SK-N-SH (cell line): ENCODE data around the gene HMGN2. TPM values are rescaled to one million over a fixed set of nuclear protein-coding genes. Genes with fewer than 3 reads are reported as not detected.

Source experiments
- CTCF ChIA-PET: fragments of 300-600, 350-600 bp; formaldehyde crosslinking; extraction: SDS; loops from one replicate; lab custom pipeline; 2021; lab: Yijun Ruan, JAX
- POLR2A ChIA-PET: fragments of 350-600 bp; sonication (Branson Sonifier 250); formaldehyde crosslinking; extraction: SDS; loops from one replicate; lab custom pipeline; 2020; ENCODE audit warnings: antibody characterized with exemption, inconsistent platforms; lab: Yijun Ruan, JAX
- DNase-seq: peaks from one replicate; pipeline ENCODE4 v3.0.0; 2012
- H2AFZ ChIP-seq: fragments of 200-600 bp; sonication (generic); 2 replicates; pipeline ENCODE4 v1.8.1; 2016; ENCODE audit warnings: antibody characterized with exemption, mild to moderate bottlenecking, low read depth
- H3F3A ChIP-seq: fragments of 200-600 bp; sonication (generic); replicated peaks from 2 replicates; pipeline ENCODE3; 2016; ENCODE audit warnings: antibody characterized with exemption, mild to moderate bottlenecking; ENCODE audit not compliant: insufficient read depth
- H3K27ac ChIP-seq, 2 experiments: fragments of 200-500 bp in 1 of 2; fragments of 200-600 bp in 1 of 2; sonication (Bioruptor generic) in 1 of 2; sonication (generic), shearing (Covaris generic) in 1 of 2; 2 replicates each; pipeline versions ENCODE4 v1.5.1 to v1.6.1; 2014 to 2016; ENCODE audit warnings: low read depth in 2 of 2, inconsistent platforms in 1 of 2, low read length in 1 of 2, mild to moderate bottlenecking in 1 of 2, mixed read lengths in 1 of 2
- H3K27me3 ChIP-seq: fragments of 200-600 bp; sonication (generic), shearing (Covaris generic); 2 replicates; pipeline ENCODE4 v1.6.1; 2016; ENCODE audit warnings: mixed run types; ENCODE audit not compliant: insufficient read depth
- H3K36me3 ChIP-seq, 2 experiments: fragments of 200-500 bp in 1 of 2; fragments of 200-600 bp in 1 of 2; sonication (Bioruptor generic) in 1 of 2; sonication (generic) in 1 of 2; replicated peaks in 1 of 2; 2 replicates each; pipeline versions ENCODE3 to v1.5.1; 2014 to 2016; ENCODE audit warnings: low read length in 1 of 2, mild to moderate bottlenecking in 1 of 2; ENCODE audit not compliant: insufficient read depth in 2 of 2, control insufficient read depth in 1 of 2
- H3K4me1 ChIP-seq, 2 experiments: fragments of 200-500 bp in 1 of 2; fragments of 200-600 bp in 1 of 2; sonication (Bioruptor generic) in 1 of 2; sonication (generic), shearing (Covaris generic) in 1 of 2; 2 replicates each; pipeline versions ENCODE4 v1.5.1 to v1.6.1; 2014 to 2016; ENCODE audit warnings: low read depth in 1 of 2, low read length in 1 of 2, mixed run types in 1 of 2; ENCODE audit not compliant: insufficient read depth in 2 of 2, control insufficient read depth in 1 of 2
- H3K4me2 ChIP-seq: fragments of 200-600 bp; sonication (generic), shearing (Covaris generic); 2 replicates; pipeline ENCODE4 v1.6.1; 2017; ENCODE audit warnings: mixed run types
- H3K4me3 ChIP-seq, 2 experiments: fragments of 200-500 bp in 1 of 2; fragments of 200-600 bp in 1 of 2; sonication (Bioruptor generic) in 1 of 2; sonication (generic), shearing (Covaris generic) in 1 of 2; 2 replicates each; pipeline versions ENCODE4 v1.5.1 to v1.8.1; 2014 to 2016; ENCODE audit warnings: low read depth in 2 of 2, inconsistent platforms in 1 of 2, low read length in 1 of 2, mild to moderate bottlenecking in 1 of 2, mixed read lengths in 1 of 2, moderate library complexity in 1 of 2
- H3K79me2 ChIP-seq: fragments of 200-600 bp; sonication (generic); 2 replicates; pipeline ENCODE4 v1.8.1; 2017; ENCODE audit warnings: mild to moderate bottlenecking; ENCODE audit not compliant: insufficient read depth
- H3K9ac ChIP-seq: fragments of 200-600 bp; sonication (generic); 2 replicates; pipeline ENCODE4 v1.6.1; 2017; ENCODE audit warnings: mixed run types
- H3K9me2 ChIP-seq: fragments of 200-600 bp; sonication (generic); 2 replicates; pipeline ENCODE4 v1.6.1; 2017; ENCODE audit warnings: mixed run types
- H3K9me3 ChIP-seq: fragments of 200-600 bp; sonication (generic); 2 replicates; pipeline ENCODE4 v1.6.1; 2017; ENCODE audit warnings: mixed run types, mild to moderate bottlenecking, moderate library complexity
- H4K20me1 ChIP-seq: fragments of 200-600 bp; sonication (generic); 2 replicates; pipeline ENCODE4 v1.6.1; 2017; ENCODE audit warnings: mild to moderate bottlenecking, mixed run types; ENCODE audit not compliant: insufficient read depth
- FOXM1 ChIP-seq: IDR thresholded peaks from 2 replicates; pipeline ENCODE4 v1.4.0; 2012; ENCODE audit warnings: low read depth, mild to moderate bottlenecking
- MEF2A ChIP-seq: IDR thresholded peaks from 2 replicates; pipeline ENCODE4 v1.4.0; 2012; ENCODE audit warnings: low read depth, borderline replicate concordance
- NFIC ChIP-seq: IDR thresholded peaks from 2 replicates; pipeline ENCODE4 v1.4.0; 2012; ENCODE audit warnings: borderline replicate concordance
- POLR2AphosphoS5 ChIP-seq: IDR thresholded peaks from 2 replicates; pipeline ENCODE4 v1.6.1; 2012; ENCODE audit warnings: low read depth, low read length
- RAD21 ChIP-seq: IDR thresholded peaks from 2 replicates; pipeline ENCODE4 v1.6.1; 2012; ENCODE audit warnings: mild to moderate bottlenecking, low read length
- REST ChIP-seq: IDR thresholded peaks from 2 replicates; pipeline ENCODE4 v1.6.1; 2012; ENCODE audit warnings: mild to moderate bottlenecking, low read depth, low read length, moderate library complexity
- RXRA ChIP-seq: IDR thresholded peaks from 2 replicates; pipeline ENCODE4 v1.4.0; 2012; ENCODE audit warnings: low read depth, mild to moderate bottlenecking, borderline replicate concordance
- TAF1 ChIP-seq: IDR thresholded peaks from 2 replicates; pipeline ENCODE4 v1.6.1; 2012; ENCODE audit warnings: low read depth, mild to moderate bottlenecking, low read length, moderate library complexity, borderline replicate concordance
- USF1 ChIP-seq: IDR thresholded peaks from 2 replicates; pipeline ENCODE4 v1.4.0; 2012; ENCODE audit warnings: low read depth, borderline replicate concordance
- USF2 ChIP-seq: fragments of 150-350 bp; IDR thresholded peaks from 2 replicates; pipeline ENCODE4 v1.6.1; 2017; ENCODE audit warnings: antibody characterized with exemption, low read length, low read depth, borderline replicate concordance
- YY1 ChIP-seq: IDR thresholded peaks from 2 replicates; pipeline ENCODE4 v1.4.0; 2012; ENCODE audit warnings: low read depth, mild to moderate bottlenecking
- WGBS: methylation state at CpG from one replicate; pipeline ENCODE4 v1.1.6; 2017; ENCODE audit warnings: low lambda C conversion rate; 5-methylcytosine and 5-hydroxymethylcytosine counted together
- polyA plus RNA-seq, 3 experiments: library from polyadenylated mRNA; depleted of rRNA; stranded (reverse); fragments of >200 nt; gene quantifications; 2 replicates each; pipeline ENCODE4 v1.2.3, GENCODE V29; 2012

The HMGN2 gene
- 343 and 644 TPM in 2 replicates for polyA plus RNA-seq (2012; rRNA removed)
- polyA plus RNA-seq (2012; cell fraction: cytosol; rRNA removed): 624 and 653 TPM in 2 replicates
- polyA plus RNA-seq (2012; cell fraction: nucleus; rRNA removed): 304 and 357 TPM in 2 replicates

- H2AFZ ChIP-seq: no peak within 1 kb of the TSS
- peak within 1 kb of the TSS; percentile 100 for H3K9ac ChIP-seq
- peaks cover 41% of the 10 kb centered on the region for H4K20me1 ChIP-seq
- H3K9me2 ChIP-seq: no peaks in the 10 kb centered on the region
- H3K36me3 ChIP-seq: peaks cover 40 to 57% of the 10 kb centered on the region in 2 experiments
- peak within 1 kb of the TSS; percentile 96 to 98 for H3K27ac ChIP-seq
- TF ChIP-seq USF1 (peak; percentile 92), POLR2AphosphoS5 (peak; percentile 94), YY1 (peak; percentile 83), REST (peak; percentile 62), TAF1 (peak; percentile 86; the same call in 1 of the 2 replicates), FOXM1 (0 out of 2 replicates have a peak, but pooled peaks have one; percentile 9), RAD21 (no peak), MEF2A (no peak), NFIC (0 out of 2 replicates have a peak, but pooled peaks have one; percentile 2), USF2 (peak; percentile 68), RXRA (0 out of 2 replicates have a peak, but pooled peaks have one; percentile 14)
- CTCF ChIA-PET: interaction anchor here (0.7 to 1.8 kb wide), 8 partner anchors 9 to 220 kb away, joined by 3 to 6 read pairs (median 4); partner anchors contain the start of gene DHDDS
- peak; percentile 95 for DNase-seq
- H3F3A ChIP-seq: peaks cover 49% of the 10 kb centered on the region
- H3K4me3 ChIP-seq: peak within 1 kb of the TSS; percentile 94 to 95
- WGBS: 0% methylated on average over 13 of the region's 69 CpGs
- POLR2A ChIA-PET: interaction anchor here (0.6 to 2.6 kb wide), 10 partner anchors 9 to 552 kb away, joined by 3 to 16 read pairs (median 4); partner anchors contain the start of genes DHDDS and SH3BGRL3
- H3K27me3 ChIP-seq: no peaks in the 10 kb centered on the region
- peaks cover 34% of the 10 kb centered on the region for H3K79me2 ChIP-seq
- H3K9me3 ChIP-seq: no peaks in the 10 kb centered on the region
- peak within 1 kb of the TSS; percentile 82 for H3K4me2 ChIP-seq
- peaks cover 6 to 26% of the 10 kb centered on the region in 2 experiments; a peak in 3 of 4 replicates for H3K4me1 ChIP-seq
Observed at GRCh38 chr1:26472320-26472900, at the start of gene HMGN2. HMGN2 (plus strand) TSS chr1:26472440; CDS start chr1:26472613, 173 bp downstream.
